Muscle of leg (tissue), 11 donors: ENCODE results near the gene ADAMTS15. TPM values are rescaled to one million over a fixed set of nuclear protein-coding genes. Genes with fewer than 3 reads are reported as not detected.

Source experiments
- DNase-seq: peaks from one replicate; pipeline ENCODE4 v3.0.0; 2013
- H3K27ac ChIP-seq: one replicate; pipeline ENCODE4 v1.5.1; 2013; ENCODE audit warnings: mild to moderate bottlenecking, low read length, control low read depth
- H3K27me3 ChIP-seq: one replicate; pipeline ENCODE4 v1.6.1; 2013; ENCODE audit warnings: low read length; ENCODE audit not compliant: control insufficient read depth, insufficient read depth
- H3K36me3 ChIP-seq: one replicate; pipeline ENCODE4 v1.6.1; 2013; ENCODE audit warnings: low read length; ENCODE audit not compliant: control insufficient read depth, insufficient read depth
- H3K4me1 ChIP-seq: one replicate; pipeline ENCODE4 v1.6.1; 2013; ENCODE audit warnings: low read length; ENCODE audit not compliant: control insufficient read depth, insufficient read depth
- H3K4me3 ChIP-seq: one replicate; pipeline ENCODE4 v1.5.1; 2013; ENCODE audit warnings: low read length, control low read depth
- H3K9me3 ChIP-seq: replicated peaks from 2 replicates; pipeline ENCODE4 v1.6.1; 2013; ENCODE audit warnings: low read depth, low read length; ENCODE audit not compliant: control insufficient read depth
- WGBS: methylation state at CpG from one replicate; pipeline ENCODE4 v1.1.5; 2013; ENCODE audit warnings: missing lambda C conversion rate; ENCODE audit not compliant: insufficient coverage; 5-methylcytosine and 5-hydroxymethylcytosine counted together
- polyA plus RNA-seq, 8 donors: library from polyadenylated mRNA; unstranded; fragments of 120-200 nt; gene quantifications; one replicate each; pipeline versions ENCODE4 v1.2.1 to v1.2.3, GENCODE V29; 2013; ENCODE audit warnings: inconsistent platforms in 1 of 8, low replicate concordance in 1 of 8; ENCODE audit not compliant: insufficient read length in 8 of 8, insufficient read depth in 1 of 8
- total RNA-seq: library from RNA; stranded (reverse); fragments of 120-200 nt; gene quantifications from one replicate; pipeline ENCODE4 v1.2.4, GENCODE V29; 2013

The ADAMTS15 gene
- total and polyA plus RNA-seq, 9 donors, result 17.8 to 33.4 (median 24.6) TPM

DNA sequence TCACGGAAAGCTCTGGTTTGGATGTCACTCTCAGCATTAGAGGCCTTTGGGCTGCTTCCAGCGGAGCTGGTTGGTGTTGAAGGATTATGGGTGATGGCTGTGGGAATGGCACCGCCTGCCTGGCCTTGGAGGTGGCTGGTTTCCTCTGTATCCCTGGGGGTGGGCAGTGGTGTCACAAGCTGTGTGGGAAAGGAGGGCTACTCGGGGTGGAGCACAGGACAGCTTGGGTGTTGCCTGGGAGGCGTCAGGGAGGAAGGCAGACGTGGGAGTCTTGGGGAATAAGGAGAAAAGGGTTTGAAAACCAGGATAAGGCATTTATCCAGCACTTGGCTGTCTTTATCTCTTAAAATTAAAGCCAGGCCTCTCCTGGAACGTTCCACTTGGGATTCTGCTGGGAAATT, 71.8 kb downstream of the ADAMTS15 start:
- Histone ChIP-seq H3K4me1 (peaks cover 29% of the 10 kb centered on the region), H3K27ac (peak overlapping the region; percentile 71), H3K27me3 (peaks cover 3% of the 10 kb centered on the region), H3K36me3 (no peaks in the 10 kb centered on the region), H3K9me3 (no peaks in the 10 kb centered on the region), H3K4me3 (no peak overlapping the region)
- peak; percentile 72 for DNase-seq
- WGBS, result 54% methylated on average over 7 of the region's 7 CpGs

DNA sequence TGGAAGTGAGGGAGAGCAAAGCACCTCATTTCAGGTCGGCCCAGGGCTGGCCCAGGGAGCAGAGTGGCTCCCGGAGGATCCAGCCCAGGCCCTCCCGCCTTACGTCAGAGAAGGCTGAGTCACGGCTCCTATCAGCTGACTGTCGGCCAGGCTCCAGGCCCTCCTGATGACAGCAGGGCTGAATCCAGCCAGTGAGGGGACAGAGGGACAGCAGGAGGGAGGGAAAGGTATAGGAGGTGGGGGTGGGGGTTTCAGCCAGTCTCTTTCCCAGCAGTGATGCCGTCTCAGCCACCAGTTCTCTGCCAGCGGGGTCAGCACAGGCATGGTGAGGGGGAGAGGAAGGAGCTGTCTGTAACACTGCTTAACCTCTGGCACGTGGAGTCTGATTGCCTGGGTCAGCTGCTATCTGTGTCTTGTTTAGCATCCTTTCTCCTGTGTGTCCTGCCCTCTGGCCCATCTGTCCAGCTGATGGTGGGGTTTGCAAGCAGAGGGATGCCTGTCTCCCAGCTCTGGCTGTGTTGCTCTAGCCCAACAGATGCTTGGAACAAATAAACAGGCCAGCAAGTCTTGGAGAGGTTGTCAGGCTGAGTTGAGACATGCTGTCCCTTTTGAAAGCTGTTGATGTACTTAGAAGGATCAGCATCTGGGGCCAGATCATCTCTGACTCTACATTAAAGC, 74.0 kb downstream of the ADAMTS15 start:
- WGBS, result 13% methylated on average over 9 of the region's 9 CpGs
- no peaks in the 10 kb centered on the region for H3K9me3 ChIP-seq
- no peak overlapping the region for H3K4me3 ChIP-seq
- peaks cover 30% of the 10 kb centered on the region for H3K4me1 ChIP-seq
- H3K27me3 ChIP-seq, result no peaks in the 10 kb centered on the region
- H3K36me3 ChIP-seq, result no peaks in the 10 kb centered on the region
- peak overlapping the region; percentile 89 for H3K27ac ChIP-seq
- DNase-seq, result peak; percentile 94

DNA sequence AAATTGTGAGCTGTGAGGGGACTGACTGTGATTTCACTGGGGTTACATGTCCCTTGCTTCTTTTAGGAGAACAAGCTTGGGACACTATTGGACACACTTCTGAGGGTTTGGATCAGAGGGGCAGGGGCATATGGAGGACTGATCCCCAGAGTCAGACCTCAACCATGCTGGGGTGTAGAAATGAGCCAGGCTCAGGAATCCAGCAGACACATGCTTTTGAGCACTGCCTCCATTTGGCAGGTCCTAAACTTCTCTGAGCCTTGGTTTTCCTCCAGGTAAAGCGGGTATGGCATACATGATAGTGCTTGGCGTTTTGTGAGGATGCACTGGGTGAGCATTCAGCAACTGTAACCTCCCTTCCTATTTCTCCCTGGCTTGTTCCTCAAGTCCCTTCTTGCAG, 74.7 kb downstream of the ADAMTS15 start:
- H3K36me3 ChIP-seq, result no peaks in the 10 kb centered on the region
- peak overlapping the region; percentile 89 for H3K27ac ChIP-seq
- WGBS, result 60% methylated on average over 1 of the region's 2 CpGs
- no peaks in the 10 kb centered on the region for H3K27me3 ChIP-seq
- H3K4me1 ChIP-seq, result peaks cover 37% of the 10 kb centered on the region
- H3K4me3 ChIP-seq, result no peak overlapping the region
- H3K9me3 ChIP-seq, result no peaks in the 10 kb centered on the region
- DNase-seq, result no peak

DNA sequence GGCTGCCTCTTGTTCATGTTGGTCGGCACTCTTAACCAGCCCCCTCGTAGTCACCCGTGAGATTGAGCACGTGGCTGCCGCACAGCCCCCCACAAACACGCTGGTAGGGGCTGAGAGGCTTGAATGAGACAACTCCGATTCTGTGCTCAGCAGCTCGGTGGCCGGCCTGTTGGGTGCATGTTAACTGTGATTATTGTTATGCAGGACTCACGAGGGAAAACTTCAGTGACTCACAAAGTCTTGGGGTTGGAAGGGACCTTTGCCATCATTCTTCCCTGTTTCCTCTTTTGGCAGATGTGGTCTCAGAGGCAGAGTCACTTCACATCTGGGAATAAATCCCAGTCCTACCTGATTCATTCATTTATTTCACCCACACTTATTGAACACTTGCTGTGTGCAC, 75.2 kb downstream of the ADAMTS15 start:
- DNase-seq, result no peak
- Histone ChIP-seq H3K4me1 (peaks cover 41% of the 10 kb centered on the region), H3K27ac (peak overlapping the region; percentile 89), H3K36me3 (no peaks in the 10 kb centered on the region), H3K27me3 (no peaks in the 10 kb centered on the region), H3K4me3 (no peak overlapping the region), H3K9me3 (no peaks in the 10 kb centered on the region)
- 82% methylated on average over 4 of the region's 10 CpGs for WGBS

GRCh38 chr11:130524132-130524790, 75.8 kb downstream of the ADAMTS15 start:
- no peak overlapping the region for H3K27ac ChIP-seq
- no peak for DNase-seq
- H3K4me3 ChIP-seq, result no peak overlapping the region
- no peaks in the 10 kb centered on the region for H3K27me3 ChIP-seq
- peaks cover 47% of the 10 kb centered on the region for H3K4me1 ChIP-seq
- no peaks in the 10 kb centered on the region for H3K9me3 ChIP-seq
- 91% methylated on average over 4 of the region's 8 CpGs for WGBS
- H3K36me3 ChIP-seq, result no peaks in the 10 kb centered on the region

DNA sequence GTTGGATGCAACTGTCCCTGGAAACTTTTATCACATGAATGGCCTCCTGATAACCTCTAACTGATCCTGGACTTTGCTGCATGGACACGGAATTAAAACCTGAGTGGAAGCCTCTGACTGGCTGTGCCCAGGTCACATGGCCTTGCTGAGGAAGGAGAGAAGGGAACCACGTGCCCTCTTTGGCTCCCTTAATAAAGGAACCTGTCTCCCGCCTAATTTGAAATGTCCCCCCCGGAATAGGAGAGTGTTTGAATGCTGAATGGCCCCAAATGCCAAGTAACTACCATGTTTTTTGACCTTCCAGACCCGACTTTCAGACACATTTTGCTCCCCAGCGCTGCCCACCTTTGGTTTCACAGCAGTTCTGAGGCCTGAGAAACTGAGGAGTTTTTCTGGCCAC, 76.9 kb downstream of the ADAMTS15 start:
- DNase-seq, result no peak
- Histone ChIP-seq H3K27ac (no peak overlapping the region), H3K27me3 (no peaks in the 10 kb centered on the region), H3K4me1 (peaks cover 46% of the 10 kb centered on the region), H3K4me3 (no peak overlapping the region), H3K9me3 (no peaks in the 10 kb centered on the region), H3K36me3 (no peaks in the 10 kb centered on the region)
- 93% methylated on average over 4 of the region's 6 CpGs for WGBS

Other genes starting within 250 kb of the ADAMTS15 start
- 37.0 TPM for gene ZBTB44, start 133.7 kb upstream of the ADAMTS15 start, total RNA-seq
- 10 to 100 TPM; 18.3 to 29.6 (median 22.7) TPM for gene ZBTB44, start 133.7 kb upstream of the ADAMTS15 start, polyA plus RNA-seq
- 5.3 TPM for gene ADAMTS8, start 20.0 kb upstream of the ADAMTS15 start, total RNA-seq
- gene ADAMTS8, start 20.0 kb upstream of the ADAMTS15 start, polyA plus RNA-seq, result 10 to 100 TPM in 6 of 8 donors, 1 to 10 TPM in 2; 7.5 to 14.4 (median 11.3) TPM